ENCODE data around the gene PHLDB3.

GRCh38 chr19:43462383-43462782, 42.2 kb downstream of the PHLDB3 start:
- TF ChIP-seq CTCF (conservative IDR thresholded peaks at IDR 0.05) (no peak), EZH2 (IDR thresholded peaks at IDR 0.05; ENCODE audit: low read depth) (no peak)
